Calu3 (cell line): ENCODE results near the gene TMEM234. TPM values are rescaled to one million over a fixed set of nuclear protein-coding genes. Genes with fewer than 3 reads are reported as not detected.

Source experiments
- BruUV-seq: library from RNA; stranded (reverse); fragments of 400-500 nt; replicated peaks from 2 replicates; lab custom pipeline; 2021; lab: Mats Ljungman, UMichigan
- CTCF ChIA-PET: fragments of 300-600 bp; sonication (Branson Sonifier 250); formaldehyde crosslinking; loops from one replicate; lab custom pipeline; 2022; ENCODE audit warnings: antibody characterized with exemption; lab: Charles Lee
- DNase-seq: peaks from one replicate; pipeline ENCODE4 v3.0.0; 2022
- H3K27ac Mint-ChIP-seq: one replicate; pipeline ENCODE4 v1.8.0; 2022; ENCODE audit warnings: mixed read lengths; ENCODE audit not compliant: unreplicated experiment
- H3K27me3 Mint-ChIP-seq: one replicate; pipeline ENCODE4 v1.8.0; 2022; ENCODE audit warnings: mixed read lengths; ENCODE audit not compliant: unreplicated experiment
- H3K36me3 Mint-ChIP-seq: one replicate; pipeline ENCODE4 v1.8.0; 2022; ENCODE audit warnings: mild to moderate bottlenecking, moderate library complexity, mixed read lengths; ENCODE audit not compliant: insufficient read depth, unreplicated experiment
- H3K4me1 Mint-ChIP-seq: one replicate; pipeline ENCODE4 v1.8.0; 2022; ENCODE audit warnings: mild to moderate bottlenecking, low read depth, mixed read lengths; ENCODE audit not compliant: unreplicated experiment
- H3K4me3 Mint-ChIP-seq: one replicate; pipeline ENCODE4 v1.8.0; 2022; ENCODE audit warnings: mild to moderate bottlenecking, low read depth, moderate library complexity, mixed read lengths; ENCODE audit not compliant: unreplicated experiment
- H3K9me3 Mint-ChIP-seq: one replicate; pipeline ENCODE4 v1.8.0; 2022; ENCODE audit warnings: low read depth, mixed read lengths; ENCODE audit not compliant: unreplicated experiment
- CTCF ChIP-seq: fragments of 200-600 bp; IDR thresholded peaks from one replicate; pipeline ENCODE4 v1.8.0; 2022; ENCODE audit warnings: antibody characterized with exemption; ENCODE audit not compliant: unreplicated experiment
- intact Hi-C: fragments of 100-400 bp; cut with micrococcal nuclease; formaldehyde crosslinking; loops from one replicate; pipeline ENCODE4 v1.10.0; 2022; ENCODE audit not compliant: unreplicated experiment
- total RNA-seq: library from RNA; stranded (reverse); gene quantifications from 2 replicates; pipeline ENCODE4 v1.2.3, GENCODE V29; 2022

TMEM234 gene
- total RNA-seq, 1 experiment from 2014 or later = 35.5 TPM

DNA sequence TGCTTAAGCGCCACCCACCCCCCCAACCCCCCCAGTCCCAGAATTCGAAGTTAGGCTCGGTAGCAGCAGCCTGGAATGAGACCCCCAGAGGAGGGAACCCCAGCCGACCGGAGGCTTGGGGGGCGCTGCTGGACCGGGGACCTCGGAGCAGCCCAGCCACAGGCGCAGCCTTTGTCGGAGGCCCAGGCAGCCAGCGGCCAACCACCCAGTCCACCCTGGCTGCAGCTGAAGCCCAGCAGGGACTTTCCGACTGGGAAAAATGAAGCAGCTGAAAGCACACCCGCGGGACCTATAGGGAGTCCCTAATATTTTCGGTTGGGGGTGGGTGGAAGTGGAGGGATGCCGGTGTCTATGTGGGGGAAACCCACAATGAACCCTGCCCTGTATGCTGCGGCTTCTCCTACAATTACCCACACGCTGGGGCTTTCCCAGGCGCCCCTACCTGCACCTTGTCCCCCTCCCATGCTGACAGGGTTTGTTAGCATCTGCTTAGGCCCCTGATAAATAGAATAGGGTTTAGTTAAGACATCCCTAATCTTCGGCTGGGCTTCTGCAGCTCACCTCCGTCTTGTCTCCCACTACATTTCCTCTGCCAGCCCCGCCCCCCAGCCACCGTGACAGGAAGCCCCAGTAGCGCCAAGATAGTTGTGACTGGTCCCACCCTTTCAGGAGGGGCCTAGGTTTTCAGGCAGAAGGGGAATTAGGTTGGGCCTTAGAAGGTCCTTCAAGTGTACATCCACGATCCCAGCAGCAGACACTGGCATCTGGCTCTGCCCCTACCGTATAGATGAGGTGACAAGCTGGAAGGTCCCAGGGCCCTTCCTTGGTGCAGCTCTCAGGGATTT, 20.9 kb downstream of the TMEM234 start:
- CTCF ChIA-PET = no interaction called here
- no peaks in the 10 kb centered on the region for H3K27me3 Mint-ChIP-seq
- H3K4me3 Mint-ChIP-seq = peak overlapping the region; percentile 78
- DNase-seq = peak; percentile 57
- peaks cover 67% of the 10 kb centered on the region for H3K36me3 Mint-ChIP-seq
- H3K9me3 Mint-ChIP-seq = no peaks in the 10 kb centered on the region
- intact Hi-C loops = no loop called here
- TF ChIP-seq CTCF = no peak
- no TSS peak for BruUV-seq
- H3K27ac Mint-ChIP-seq = peak overlapping the region; percentile 78
- peaks cover 16% of the 10 kb centered on the region for H3K4me1 Mint-ChIP-seq

- CTCF ChIA-PET = interaction anchor here (0.6 kb wide), 1 partner anchor 80 kb away, joined by 4 read pairs; no protein-coding TSS in a partner anchor
- Mint-ChIP-seq H3K27me3 (no peaks in the 10 kb centered on the region), H3K4me3 (peak within 1 kb of the TSS; percentile 78), H3K36me3 (peaks cover 67% of the 10 kb centered on the region), H3K4me1 (peaks cover 16% of the 10 kb centered on the region), H3K27ac (peak within 1 kb of the TSS; percentile 78), H3K9me3 (no peaks in the 10 kb centered on the region)
- BruUV-seq = no TSS peak
- peak; percentile 31 for DNase-seq
- no peak for TF ChIP-seq CTCF
- intact Hi-C loops = no loop called here
Measured at GRCh38 chr1:32200226-32201010, 21.7 kb downstream of the TMEM234 start, which contains the start of gene CCDC28B. Gene CCDC28B, plus strand, starts transcription at chr1:32200595. Its CDS starts 1,341 bp downstream, at chr1:32201936.

GRCh38 chr1:32199717-32200072, 22.5 kb downstream of the TMEM234 start:
- Mint-ChIP-seq H3K4me1 (peaks cover 16% of the 10 kb centered on the region), H3K27ac (peak overlapping the region; percentile 59), H3K36me3 (peaks cover 65% of the 10 kb centered on the region), H3K4me3 (peak overlapping the region; percentile 78), H3K27me3 (no peaks in the 10 kb centered on the region), H3K9me3 (no peaks in the 10 kb centered on the region)
- TF ChIP-seq CTCF = no peak
- CTCF ChIA-PET = interaction anchor here (0.6 kb wide), 2 partner anchors 76 to 79 kb away, joined by 3 to 4 read pairs; no protein-coding TSS in a partner anchor
- BruUV-seq = no TSS peak
- no peak for DNase-seq
- intact Hi-C loops = no loop called here

GRCh38 chr1:32199043-32199716, 23.0 kb downstream of the TMEM234 start:
- CTCF ChIA-PET = interaction anchor here (0.5 to 0.6 kb wide), 3 partner anchors 75 to 201 kb away, joined by 3 to 4 read pairs (median 3); no protein-coding TSS in a partner anchor
- Mint-ChIP-seq H3K4me3 (no peak overlapping the region), H3K27me3 (no peaks in the 10 kb centered on the region), H3K4me1 (peaks cover 16% of the 10 kb centered on the region), H3K27ac (no peak overlapping the region), H3K9me3 (no peaks in the 10 kb centered on the region), H3K36me3 (peaks cover 66% of the 10 kb centered on the region)
- BruUV-seq = no TSS peak
- no peak for DNase-seq
- TF ChIP-seq CTCF = no peak
- intact Hi-C loops = no loop called here
